Endothelial cell of umbilical vein (primary cell): Measurements from ENCODE around the gene OR56B1. TPM values are rescaled to one million over a fixed set of nuclear protein-coding genes. Genes with fewer than 3 reads are reported as not detected.

Source experiments
- BruUV-seq: library from RNA; stranded (reverse); fragments of 400-500 nt; replicated peaks from 2 replicates; lab custom pipeline; 2021; lab: Mats Ljungman, UMichigan
- CTCF ChIA-PET: fragments of 300-600, 350-600 bp; sonication (Branson Sonifier 250); formaldehyde crosslinking; loops from one replicate; lab custom pipeline; 2021; ENCODE audit warnings: antibody characterized with exemption, inconsistent platforms; lab: Charles Lee
- POLR2A ChIA-PET: fragments of 300-600, 350-600 bp; sonication (Branson Sonifier 250); formaldehyde crosslinking; loops from one replicate; lab custom pipeline; 2021; ENCODE audit warnings: antibody characterized with exemption, inconsistent platforms; lab: Charles Lee
- DNase-seq: peaks from one replicate; pipeline ENCODE4 v3.0.0-alpha.2; 2011; ENCODE audit warnings: low read depth, low spot score
- FAIRE-seq: peaks from 2 replicates; lab custom pipeline; 2011; peaks lifted over from hg19 to GRCh38; lab: Jason Lieb, UNC
- H2AFZ ChIP-seq: 2 replicates; pipeline ENCODE4 v1.6.0; 2012; ENCODE audit warnings: low read depth, low read length, control low read depth, inconsistent platforms
- H3K27ac ChIP-seq: 2 replicates; pipeline ENCODE4 v1.5.1; 2011; ENCODE audit warnings: low read depth, mild to moderate bottlenecking, control low read depth, low read length, moderate library complexity; ENCODE audit not compliant: insufficient read depth
- H3K27me3 ChIP-seq, 2 experiments: 2 replicates each; pipeline versions ENCODE4 v1.6.0 to v1.6.1; 2011; ENCODE audit warnings: low read length in 2 of 2, mixed read lengths in 1 of 2; ENCODE audit not compliant: control insufficient read depth in 2 of 2, insufficient read depth in 2 of 2
- H3K36me3 ChIP-seq, 2 experiments: 2 replicates in 1 of 2; 3 replicates in 1 of 2; pipeline ENCODE4 v1.5.1; 2011; ENCODE audit warnings: low read length in 2 of 2, mild to moderate bottlenecking in 1 of 2, moderate library complexity in 1 of 2; ENCODE audit not compliant: control insufficient read depth in 2 of 2, insufficient read depth in 2 of 2; ENCODE audit errors: extremely low read depth in 1 of 2
- H3K4me1 ChIP-seq: 3 replicates; pipeline ENCODE4 v1.5.1; 2011; ENCODE audit warnings: mild to moderate bottlenecking, low read length; ENCODE audit not compliant: control insufficient read depth, insufficient read depth; ENCODE audit errors: extremely low read depth
- H3K4me2 ChIP-seq: 2 replicates; pipeline ENCODE4 v1.6.1; 2011; ENCODE audit warnings: low read length, control low read depth, mixed read lengths; ENCODE audit not compliant: insufficient read depth
- H3K4me3 ChIP-seq, 3 experiments: fragments of 200-600 bp in 1 of 3; sonication (generic), shearing (Covaris generic) in 1 of 3; replicated peaks in 1 of 3; 2 replicates each; pipeline ENCODE4 v1.5.1; 2011 to 2016; ENCODE audit warnings: control low read depth in 3 of 3, low read length in 3 of 3, mild to moderate bottlenecking in 2 of 3, inconsistent platforms in 1 of 3, low read depth in 1 of 3, moderate library complexity in 1 of 3; ENCODE audit not compliant: insufficient read depth in 1 of 3
- H3K79me2 ChIP-seq: 2 replicates; pipeline ENCODE4 v1.6.0; 2012; ENCODE audit warnings: low read length, inconsistent platforms; ENCODE audit not compliant: control insufficient read depth, insufficient read depth
- H3K9ac ChIP-seq: replicated peaks from 2 replicates; pipeline ENCODE3; 2011; ENCODE audit warnings: low read length, control low read depth; ENCODE audit not compliant: insufficient read depth; ENCODE audit errors: extremely low read depth
- H3K9me1 ChIP-seq: replicated peaks from 3 replicates; pipeline ENCODE4 v1.6.0; 2011; ENCODE audit warnings: mild to moderate bottlenecking, low read length; ENCODE audit not compliant: control insufficient read depth, insufficient read depth; ENCODE audit errors: extremely low read depth
- H3K9me3 ChIP-seq: replicated peaks from 2 replicates; pipeline ENCODE4 v1.5.1; 2012; ENCODE audit warnings: low read length, inconsistent platforms; ENCODE audit not compliant: control insufficient read depth, insufficient read depth
- H4K20me1 ChIP-seq: replicated peaks from 2 replicates; pipeline ENCODE3; 2011; ENCODE audit warnings: mild to moderate bottlenecking, low read length; ENCODE audit not compliant: control insufficient read depth, insufficient read depth; ENCODE audit errors: extremely low read depth
- EZH2 ChIP-seq: IDR thresholded peaks from 2 replicates; pipeline ENCODE4 v1.6.1; 2012; ENCODE audit warnings: borderline replicate concordance, low read depth, mild to moderate bottlenecking, moderate library complexity, low read length, inconsistent platforms; ENCODE audit not compliant: severe bottlenecking
- FOS ChIP-seq: IDR thresholded peaks from 2 replicates; pipeline ENCODE4 v1.6.1; 2011; ENCODE audit warnings: mild to moderate bottlenecking, low read length, moderate library complexity, borderline replicate concordance; ENCODE audit not compliant: insufficient read depth
- GATA2 ChIP-seq: IDR thresholded peaks from 2 replicates; pipeline ENCODE4 v1.7.0; 2011; ENCODE audit warnings: low read depth, mild to moderate bottlenecking, moderate library complexity, mixed read lengths, low read length; ENCODE audit not compliant: insufficient read length, insufficient read depth
- JUN ChIP-seq: IDR thresholded peaks from 2 replicates; pipeline ENCODE4 v1.6.1; 2011; ENCODE audit warnings: borderline replicate concordance, low read depth; ENCODE audit not compliant: insufficient read length, insufficient read depth
- MYC ChIP-seq: IDR thresholded peaks from one replicate; pipeline ENCODE4 v1.6.1; 2011; ENCODE audit warnings: mild to moderate bottlenecking, low read depth, low read length
- POLR2A ChIP-seq: IDR thresholded peaks from 2 replicates; pipeline ENCODE4 v1.6.1; 2012; ENCODE audit warnings: low read depth, mild to moderate bottlenecking, control low read depth, low read length
- POLR2AphosphoS5 ChIP-seq: IDR thresholded peaks from 2 replicates; pipeline ENCODE4 v1.6.1; 2012; ENCODE audit warnings: low read depth, mild to moderate bottlenecking, control low read depth, low read length, moderate library complexity; ENCODE audit not compliant: insufficient read depth
- dilution Hi-C: fragments of 300-500 bp; cut with MboI; formaldehyde crosslinking; loops from one replicate; pipeline ENCODE4 v1.15.0; 2019; ENCODE audit warnings: low sequenced_read_pairs; ENCODE audit not compliant: extremely low pct_ligation_motif_present
- intact Hi-C: fragments of 100-400 bp; cut with micrococcal nuclease; formaldehyde crosslinking; loops from one replicate; pipeline ENCODE4 v1.10.0; 2022
- polyA plus RNA-seq, 4 experiments: library from polyadenylated mRNA; depleted of rRNA in 3 of 4; stranded (reverse) in 3 of 4; unstranded in 1 of 4; fragments of >200 nt; gene quantifications; 2 replicates each; pipeline versions ENCODE4 v1.2.1 to v1.2.3, GENCODE V29; 2011 to 2012; ENCODE audit warnings: missing spikeins in 1 of 4
- total RNA-seq: library from RNA; stranded (reverse); gene quantifications from 2 replicates; pipeline ENCODE4 v1.2.3, GENCODE V29; 2021
- TF ChIP-seq, protein P1 (sequence below): IDR thresholded peaks from 2 replicates; pipeline ENCODE4 v1.6.1; 2011; ENCODE audit not compliant: insufficient read depth, insufficient read length
- TF ChIP-seq, protein P2 (sequence below), 2 donors: IDR thresholded peaks; 1 replicate in 1 of 2; 2 replicates in 1 of 2; pipeline ENCODE4 v1.5.1; 2011; ENCODE audit warnings: low read length in 2 of 2, mild to moderate bottlenecking in 2 of 2, moderate library complexity in 2 of 2, control low read depth in 1 of 2, inconsistent platforms in 1 of 2, low read depth in 1 of 2; ENCODE audit not compliant: insufficient read depth in 1 of 2; ENCODE audit errors: extremely low read depth in 1 of 2

OR56B1 gene
- total and polyA plus RNA-seq, 2 donors (not counting 3 experiments of a cell fraction or from before 2014, with no cell fraction given): not detected

DNA sequence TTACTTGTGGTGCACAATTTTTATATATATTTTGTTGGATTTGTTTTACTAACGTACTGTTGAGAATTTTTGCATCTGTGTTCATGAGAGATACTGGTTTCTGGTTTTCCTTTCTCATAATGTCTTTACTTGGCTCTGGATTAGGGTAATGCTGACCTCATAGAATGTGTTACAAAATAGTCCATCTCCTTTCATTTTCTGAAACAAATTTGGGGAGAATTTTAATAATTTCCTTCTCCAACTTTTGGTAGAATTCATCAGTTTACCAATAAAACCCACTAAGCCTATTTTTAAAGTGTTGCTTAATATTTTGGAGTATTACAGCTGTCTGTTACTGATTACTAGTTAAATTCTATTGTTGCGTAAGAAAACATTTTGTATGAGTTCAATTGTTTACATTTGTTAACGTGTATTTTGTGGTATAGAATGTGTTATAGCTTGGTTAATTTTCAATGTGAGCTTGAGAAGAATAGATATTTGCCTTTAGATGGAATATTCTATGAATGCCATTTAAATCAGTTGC, 35.1 kb upstream of the OR56B1 start:
- Histone ChIP-seq H3K9ac (no peak overlapping the region), H3K27ac (no peak overlapping the region), H3K79me2 (no peaks in the 10 kb centered on the region), H2AFZ (no peak overlapping the region), H3K4me2 (no peak overlapping the region), H3K36me3 (peaks cover 5 to 18% of the 10 kb centered on the region in 2 experiments), H3K9me3 (no peaks in the 10 kb centered on the region), H3K27me3 (no peaks in the 10 kb centered on the region), H3K4me3 (no peak overlapping the region), H3K4me1 (no peaks in the 10 kb centered on the region), H3K9me1 (no peaks in the 10 kb centered on the region), H4K20me1 (no peaks in the 10 kb centered on the region)
- intact Hi-C loops: no loop called here
- DNase-seq (no peak), FAIRE-seq (no peak)
- no TSS peak for BruUV-seq
- ChIA-PET POLR2A (no interaction called here), CTCF (interaction anchor here (0.9 to 2.4 kb wide), 3 partner anchors 11 to 1221 kb away, joined by 4 to 10 read pairs (median 8); partner anchors contain the start of genes TRIM22 and TRIM5)
- TF ChIP-seq GATA2: no peak
- no peak for TF ChIP-seq JUN
- TF ChIP-seq POLR2A: no peak
- no peak for TF ChIP-seq MYC
- TF ChIP-seq, protein P1, sequence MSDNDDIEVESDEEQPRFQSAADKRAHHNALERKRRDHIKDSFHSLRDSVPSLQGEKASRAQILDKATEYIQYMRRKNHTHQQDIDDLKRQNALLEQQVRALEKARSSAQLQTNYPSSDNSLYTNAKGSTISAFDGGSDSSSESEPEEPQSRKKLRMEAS: no peak
- TF ChIP-seq, protein P2, sequence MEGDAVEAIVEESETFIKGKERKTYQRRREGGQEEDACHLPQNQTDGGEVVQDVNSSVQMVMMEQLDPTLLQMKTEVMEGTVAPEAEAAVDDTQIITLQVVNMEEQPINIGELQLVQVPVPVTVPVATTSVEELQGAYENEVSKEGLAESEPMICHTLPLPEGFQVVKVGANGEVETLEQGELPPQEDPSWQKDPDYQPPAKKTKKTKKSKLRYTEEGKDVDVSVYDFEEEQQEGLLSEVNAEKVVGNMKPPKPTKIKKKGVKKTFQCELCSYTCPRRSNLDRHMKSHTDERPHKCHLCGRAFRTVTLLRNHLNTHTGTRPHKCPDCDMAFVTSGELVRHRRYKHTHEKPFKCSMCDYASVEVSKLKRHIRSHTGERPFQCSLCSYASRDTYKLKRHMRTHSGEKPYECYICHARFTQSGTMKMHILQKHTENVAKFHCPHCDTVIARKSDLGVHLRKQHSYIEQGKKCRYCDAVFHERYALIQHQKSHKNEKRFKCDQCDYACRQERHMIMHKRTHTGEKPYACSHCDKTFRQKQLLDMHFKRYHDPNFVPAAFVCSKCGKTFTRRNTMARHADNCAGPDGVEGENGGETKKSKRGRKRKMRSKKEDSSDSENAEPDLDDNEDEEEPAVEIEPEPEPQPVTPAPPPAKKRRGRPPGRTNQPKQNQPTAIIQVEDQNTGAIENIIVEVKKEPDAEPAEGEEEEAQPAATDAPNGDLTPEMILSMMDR (IDR thresholded peaks at IDR 0.05; ENCODE audit: extremely low read depth in 1 of 2, insufficient read depth in 1 of 2, low read depth in 1 of 2, low read length in 2 of 2): no peak
- no peak for TF ChIP-seq FOS
- TF ChIP-seq EZH2: no peak
- TF ChIP-seq POLR2AphosphoS5: no peak
- dilution Hi-C loops: no loop called here
